H1 (cell line): ENCODE measurements around the gene FLVCR2. TPM values are rescaled to one million over a fixed set of nuclear protein-coding genes. Genes with fewer than 3 reads are reported as not detected.

Experiments used
- CTCF ChIA-PET: fragments of 300-600 bp; sonication (Branson Sonifier 250); formaldehyde crosslinking; loops from one replicate; lab custom pipeline; 2021; ENCODE audit not compliant: partially characterized antibody; lab: Charles Lee
- POLR2A ChIA-PET: fragments of 300-600 bp; sonication (Branson Sonifier 250); formaldehyde crosslinking; loops from one replicate; lab custom pipeline; 2021; ENCODE audit warnings: inconsistent platforms; ENCODE audit not compliant: partially characterized antibody; lab: Charles Lee
- DNase-seq, 2 experiments: peaks; one replicate each; pipeline versions ENCODE4 v3.0.0 to v3.0.0-alpha.2; 2010 to 2022; ENCODE audit warnings: low spot score in 2 of 2, low read depth in 1 of 2, mixed read lengths in 1 of 2
- FAIRE-seq: peaks from 2 replicates; lab custom pipeline; 2011; peaks lifted over from hg19 to GRCh38; lab: Jason Lieb, UNC
- H2AFZ ChIP-seq: 2 replicates; pipeline ENCODE4 v1.8.1; 2012; ENCODE audit warnings: low read length, inconsistent platforms
- H2AK5ac ChIP-seq: 2 replicates; pipeline ENCODE4 v1.6.1; 2013; ENCODE audit warnings: low read depth, low read length
- H2BK120ac ChIP-seq: replicated peaks from 2 replicates; pipeline ENCODE3; 2013; ENCODE audit warnings: low read depth, low read length, inconsistent platforms
- H2BK12ac ChIP-seq: 2 replicates; pipeline ENCODE4 v1.6.1; 2013; ENCODE audit warnings: low read depth, low read length
- H2BK15ac ChIP-seq: 2 replicates; pipeline ENCODE4 v1.6.1; 2013; ENCODE audit warnings: low read length
- H2BK20ac ChIP-seq: 2 replicates; pipeline ENCODE4 v1.6.1; 2013; ENCODE audit warnings: low read length
- H2BK5ac ChIP-seq: 2 replicates; pipeline ENCODE4 v1.6.1; 2013; ENCODE audit warnings: low read depth, low read length
- H3K14ac ChIP-seq: 2 replicates; pipeline ENCODE4 v1.6.1; 2013; ENCODE audit warnings: inconsistent platforms; ENCODE audit not compliant: insufficient read length
- H3K18ac ChIP-seq: 2 replicates; pipeline ENCODE4 v1.6.1; 2013; ENCODE audit warnings: low read length; ENCODE audit errors: extremely low read depth
- H3K23ac ChIP-seq: 2 replicates; pipeline ENCODE4 v1.6.1; 2013; ENCODE audit warnings: inconsistent platforms; ENCODE audit not compliant: insufficient read length
- H3K23me2 ChIP-seq: 2 replicates; pipeline ENCODE4 v1.6.1; 2013; ENCODE audit warnings: low read depth, low read length
- H3K27ac ChIP-seq: 2 replicates; pipeline ENCODE4 v1.6.1; 2011; ENCODE audit warnings: low read depth, low read length, inconsistent platforms
- H3K27me3 ChIP-seq, 4 experiments: replicated peaks in 1 of 4; 1 replicate in 1 of 4; 2 replicates in 3 of 4; pipeline versions ENCODE4 v1.6.1 to v1.8.1; 2011 to 2013; ENCODE audit warnings: low read length in 3 of 4, mild to moderate bottlenecking in 3 of 4, inconsistent platforms in 2 of 4, mixed read lengths in 2 of 4, moderate library complexity in 1 of 4; ENCODE audit not compliant: control insufficient read depth in 3 of 4, insufficient read depth in 3 of 4; ENCODE audit errors: extremely low read depth in 1 of 4
- H3K36me3 ChIP-seq, 4 experiments: 2 replicates each; pipeline versions ENCODE4 v1.6.1 to v1.8.1; 2011 to 2013; ENCODE audit warnings: mild to moderate bottlenecking in 4 of 4, low read length in 3 of 4, moderate library complexity in 2 of 4, control low read depth in 1 of 4, inconsistent platforms in 1 of 4; ENCODE audit not compliant: insufficient read depth in 4 of 4, control insufficient read depth in 2 of 4
- H3K4ac ChIP-seq: replicated peaks from 2 replicates; pipeline ENCODE3; 2013; ENCODE audit warnings: low read length, low read depth, mixed read lengths, inconsistent platforms; ENCODE audit not compliant: insufficient read length
- H3K4me1 ChIP-seq, 4 experiments: replicated peaks in 1 of 4; 1 replicate in 1 of 4; 2 replicates in 3 of 4; pipeline versions ENCODE4 v1.6.1 to v1.8.1; 2011 to 2013; ENCODE audit warnings: low read length in 3 of 4, inconsistent platforms in 2 of 4, mixed read lengths in 1 of 4; ENCODE audit not compliant: insufficient read depth in 4 of 4, control insufficient read depth in 3 of 4
- H3K4me2 ChIP-seq, 2 experiments: 2 replicates each; pipeline versions ENCODE4 v1.6.1 to v1.8.1; 2011 to 2013; ENCODE audit warnings: low read depth in 2 of 2, low read length in 2 of 2, control low read depth in 1 of 2, inconsistent platforms in 1 of 2, mild to moderate bottlenecking in 1 of 2; ENCODE audit not compliant: insufficient read depth in 1 of 2
- H3K4me3 ChIP-seq, 4 experiments: fragments of 200-600, 300-600 bp in 1 of 4; sonication (generic), shearing (Covaris generic), sonication (Bioruptor Twin) in 1 of 4; 2 replicates each; pipeline versions ENCODE4 v1.5.1 to v1.8.1; 2011 to 2016; ENCODE audit warnings: low read length in 4 of 4, low read depth in 3 of 4, control low read depth in 2 of 4, inconsistent platforms in 2 of 4, mild to moderate bottlenecking in 2 of 4, mixed read lengths in 1 of 4, moderate library complexity in 1 of 4; ENCODE audit not compliant: insufficient read depth in 2 of 4; ENCODE audit errors: extremely low read depth in 1 of 4
- H3K56ac ChIP-seq: replicated peaks from 2 replicates; pipeline ENCODE3; 2013; ENCODE audit warnings: low read depth, mild to moderate bottlenecking, mixed read lengths, low read length, inconsistent platforms; ENCODE audit not compliant: insufficient read length
- H3K79me1 ChIP-seq: 2 replicates; pipeline ENCODE4 v1.6.1; 2013; ENCODE audit warnings: low read depth, low read length, control low read depth
- H3K79me2 ChIP-seq, 2 experiments: 2 replicates each; pipeline versions ENCODE4 v1.6.1 to v1.8.1; 2012 to 2013; ENCODE audit warnings: low read length in 2 of 2, mild to moderate bottlenecking in 2 of 2, inconsistent platforms in 1 of 2; ENCODE audit not compliant: insufficient read depth in 2 of 2, control insufficient read depth in 1 of 2
- H3K9ac ChIP-seq, 4 experiments: replicated peaks in 1 of 4; 1 replicate in 1 of 4; 2 replicates in 3 of 4; pipeline versions ENCODE4 v1.6.1 to v1.8.1; 2011 to 2013; ENCODE audit warnings: low read depth in 3 of 4, low read length in 3 of 4, control low read depth in 2 of 4, mild to moderate bottlenecking in 2 of 4, moderate library complexity in 2 of 4, inconsistent platforms in 1 of 4; ENCODE audit errors: extremely low read depth in 1 of 4
- H3K9me3 ChIP-seq, 2 experiments: 2 replicates each; pipeline versions ENCODE4 v1.6.1 to v1.8.1; 2012 to 2013; ENCODE audit warnings: mild to moderate bottlenecking in 2 of 2, moderate library complexity in 2 of 2, control low read depth in 1 of 2, inconsistent platforms in 1 of 2, low read depth in 1 of 2, low read length in 1 of 2, mixed read lengths in 1 of 2; ENCODE audit not compliant: insufficient read depth in 2 of 2
- H4K20me1 ChIP-seq, 2 experiments: replicated peaks in 1 of 2; 2 replicates each; pipeline versions ENCODE3 to v1.8.1; 2011 to 2013; ENCODE audit warnings: inconsistent platforms in 2 of 2, low read length in 2 of 2, mild to moderate bottlenecking in 1 of 2; ENCODE audit not compliant: insufficient read depth in 2 of 2, control insufficient read depth in 1 of 2
- H4K5ac ChIP-seq: 2 replicates; pipeline ENCODE4 v1.6.1; 2013; ENCODE audit warnings: low read length, low read depth, mixed read lengths, inconsistent platforms; ENCODE audit not compliant: insufficient read length
- H4K8ac ChIP-seq: 2 replicates; pipeline ENCODE4 v1.8.0; 2013; ENCODE audit warnings: mild to moderate bottlenecking, moderate library complexity, low read length, inconsistent platforms; ENCODE audit not compliant: insufficient read depth; ENCODE audit errors: extremely low read depth
- H4K91ac ChIP-seq: replicated peaks from 2 replicates; pipeline ENCODE3; 2013; ENCODE audit warnings: low read length, mixed read lengths, inconsistent platforms; ENCODE audit not compliant: insufficient read length
- ATF3 ChIP-seq: IDR thresholded peaks from 2 replicates; pipeline ENCODE4 v1.6.1; 2011; ENCODE audit warnings: low read depth, mild to moderate bottlenecking, low read length; ENCODE audit not compliant: insufficient read depth
- FOSL1 ChIP-seq: IDR thresholded peaks from 2 replicates; pipeline ENCODE4 v1.6.1; 2011; ENCODE audit warnings: mild to moderate bottlenecking, low read depth, low read length, moderate library complexity; ENCODE audit not compliant: insufficient read depth
- NRF1 ChIP-seq: IDR thresholded peaks from 2 replicates; pipeline ENCODE4 v1.6.1; 2011; ENCODE audit warnings: mild to moderate bottlenecking, low read depth, low read length, improper control_type of control experiment
- PHF8 ChIP-seq: fragments of 200-600 bp; sonication (generic); conservative IDR thresholded peaks from 2 replicates; pipeline ENCODE4 v1.7.1; 2012; ENCODE audit warnings: low read depth, mild to moderate bottlenecking, inconsistent platforms, low read length, moderate library complexity
- SAP30 ChIP-seq: fragments of 300-600 bp; sonication (generic); IDR thresholded peaks from 2 replicates; pipeline ENCODE4 v1.7.1; 2012; ENCODE audit warnings: low read length, moderate library complexity, mild to moderate bottlenecking, inconsistent platforms; ENCODE audit not compliant: insufficient read depth, insufficient replicate concordance
- TCF12 ChIP-seq: IDR thresholded peaks from 2 replicates; pipeline ENCODE4 v1.6.1; 2011; ENCODE audit warnings: low read depth, mild to moderate bottlenecking, low read length
- polyA plus RNA-seq, 7 experiments: library from polyadenylated mRNA; depleted of rRNA in 3 of 7; stranded (reverse) in 5 of 7; unstranded in 2 of 7; fragments of >200 nt in 5 of 7; fragments of 200-250 nt in 2 of 7; gene quantifications; 1 replicate in 5 of 7; 2 replicates in 1 of 7; 4 replicates in 1 of 7; pipeline versions ENCODE4 v1.2.1 to v1.2.3, GENCODE V29; 2011 to 2013; ENCODE audit warnings: missing spikeins in 2 of 7, mixed read lengths in 2 of 7
- total RNA-seq: library from RNA; stranded (reverse); fragmentation: NEBNext Ultra II Directional; extraction: Animal tissue kit (Norgen Biotek cat#: 25700); gene quantifications from 2 replicates; pipeline ENCODE4 v1.2.1, GENCODE V29; 2021

The FLVCR2 gene
- total and polyA plus RNA-seq, 2 of the 8 experiments (the other 6 are each of a cell fraction or from before 2014, with no cell fraction given): 7.1 to 8.2 TPM

DNA sequence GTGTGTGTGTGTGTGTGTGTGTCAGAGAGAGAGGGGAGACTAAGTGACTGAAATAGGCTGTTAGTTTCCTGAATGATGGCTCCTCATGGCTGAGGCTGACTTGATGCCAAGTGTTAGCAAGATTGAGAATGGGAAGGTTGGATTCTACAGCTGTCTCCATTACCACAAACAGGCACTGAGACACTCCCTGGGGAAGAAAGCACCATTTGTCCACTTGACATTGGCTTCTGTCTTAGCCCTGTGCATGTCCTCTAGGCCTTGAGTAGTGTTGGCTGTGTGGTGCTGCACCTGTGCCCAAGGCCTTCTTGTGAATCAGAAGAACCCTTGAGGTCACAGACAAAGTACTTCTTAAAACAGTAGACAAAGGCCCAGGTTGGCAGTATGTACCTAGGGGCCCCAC, 66.6 kb downstream of the FLVCR2 start:
- no peaks in the 10 kb centered on the region for H3K79me1 ChIP-seq
- POLR2A ChIA-PET: interaction anchor here (1.2 to 2.7 kb wide), 2 partner anchors 9 kb away, joined by 3 to 11 read pairs; no protein-coding TSS in a partner anchor
- H3K4me2 ChIP-seq: no peak overlapping the region
- H2BK15ac ChIP-seq: no peak overlapping the region
- H2AFZ ChIP-seq: no peak overlapping the region
- H2AK5ac ChIP-seq: no peak overlapping the region
- no peak overlapping the region for H3K14ac ChIP-seq
- H3K23ac ChIP-seq: no peak overlapping the region
- no peak overlapping the region for H3K4ac ChIP-seq
- H3K23me2 ChIP-seq: no peaks in the 10 kb centered on the region
- H2BK12ac ChIP-seq: no peak overlapping the region
- H3K9me3 ChIP-seq: no peaks in the 10 kb centered on the region
- H2BK20ac ChIP-seq: no peak overlapping the region
- H3K4me3 ChIP-seq: no peak overlapping the region
- no peak overlapping the region for H3K18ac ChIP-seq
- no peaks in the 10 kb centered on the region for H3K79me2 ChIP-seq
- no peak overlapping the region for H2BK120ac ChIP-seq
- H3K36me3 ChIP-seq: peaks cover 6 to 25% (median 9%) of the 10 kb centered on the region in 4 experiments; a peak in 7 of 8 replicates
- DNase-seq (no peak), FAIRE-seq (no peak)
- no peak overlapping the region for H3K9ac ChIP-seq
- CTCF ChIA-PET: interaction anchor here (0.5 to 3.0 kb wide), 7 partner anchors 8 to 336 kb away, joined by 3 to 29 read pairs (median 3); partner anchors contain the start of gene FLVCR2
- H3K27me3 ChIP-seq: no peaks in the 10 kb centered on the region
- H2BK5ac ChIP-seq: no peak overlapping the region
- H4K20me1 ChIP-seq: no peaks in the 10 kb centered on the region
- no peak overlapping the region for H3K27ac ChIP-seq
- H3K4me1 ChIP-seq: no peaks in the 10 kb centered on the region
- no peak overlapping the region for H4K91ac ChIP-seq
- no peak overlapping the region; the same call in 1 of the 2 replicates for H4K8ac ChIP-seq
- H3K56ac ChIP-seq: no peak overlapping the region
- H4K5ac ChIP-seq: no peak overlapping the region
- no peak for TF ChIP-seq SAP30
- no peak for TF ChIP-seq TCF12
- TF ChIP-seq FOSL1: no peak
- no peak for TF ChIP-seq ATF3
- no peak for TF ChIP-seq NRF1
- TF ChIP-seq PHF8: no peak
